ENCODE measurements around the gene PPME1. TPM values are rescaled to one million over a fixed set of nuclear protein-coding genes. Genes with fewer than 3 reads are reported as not detected.

The PPME1 gene
- total and polyA plus RNA-seq, 2 of the 4 experiments (the other 2 are of a cell fraction) = 42.3 to 89.5 TPM

DNA sequence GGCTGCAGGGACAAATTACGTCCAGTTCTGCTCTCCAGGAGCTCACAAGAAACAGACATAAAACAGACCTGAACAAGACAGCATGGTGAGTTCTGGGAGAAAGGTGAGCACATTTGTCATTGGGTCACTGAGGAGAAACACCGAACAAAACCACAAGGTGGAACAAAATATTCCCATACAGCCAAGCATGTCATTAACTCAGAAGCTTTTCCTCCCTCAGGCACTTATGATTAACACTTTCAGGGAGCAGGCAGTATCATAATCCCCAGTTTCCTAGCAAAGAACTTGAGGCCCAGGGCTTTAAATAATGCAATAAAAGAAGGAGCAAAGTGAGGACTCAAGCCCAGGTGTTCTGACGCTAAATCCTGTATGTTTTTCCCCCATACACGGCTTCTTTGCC, 97.4 kb downstream of the PPME1 start:
- in situ Hi-C loops (cut with MboI; ENCODE audit: low sequenced_read_pairs) = loop anchor here (10.0 kb wide), 1 partner anchor 56 kb away; no protein-coding TSS in a partner anchor
- dilution Hi-C loops (cut with HindIII; ENCODE audit: low sequenced_read_pairs, unreplicated experiment) = no loop called here

More for the DNA sequence above, 97.4 kb downstream of the PPME1 start:
- POLR2A ChIA-PET (ENCODE audit: unreplicated experiment) = no interaction called here
- Histone ChIP-seq H3K4me3 (ENCODE audit: insufficient read depth, low read depth, low read length) (no peak overlapping the region), H3K18ac (ENCODE audit: low read depth, low read length) (peak overlapping the region; percentile 52; the same call in 1 of the 2 replicates), H3K27me3 (ENCODE audit: control insufficient read depth, insufficient read depth, low read length) (no peaks in the 10 kb centered on the region), H3K56ac (ENCODE audit: extremely low read depth, insufficient read depth, low read length) (no peak overlapping the region), H2BK20ac (ENCODE audit: low read depth, low read length) (peak overlapping the region; percentile 50; the same call in 1 of the 2 replicates), H3K27ac (ENCODE audit: insufficient read depth, low read length) (peak overlapping the region; percentile 33; the same call in 1 of the 2 replicates), H3K9ac (ENCODE audit: low read depth, low read length) (no peak overlapping the region), H4K91ac (ENCODE audit: insufficient read depth, low read depth, low read length) (peak overlapping the region; percentile 33; the same call in 1 of the 2 replicates), H3K23ac (ENCODE audit: low read depth, low read length) (peak overlapping the region; percentile 19; the same call in 1 of the 2 replicates), H2BK5ac (ENCODE audit: low read depth, low read length, poor library complexity, severe bottlenecking) (peak overlapping the region; percentile 76), H2AFZ (replicated peaks; ENCODE audit: low read length, poor library complexity) (no peak overlapping the region), H4K8ac (ENCODE audit: low read depth in 2 of 2, low read length in 2 of 2) (0 out of 4 replicates have a peak overlapping the region, but pooled peaks of 1 of the 2 experiments have one; percentile 36), H3K36me3 (ENCODE audit: control insufficient read depth, insufficient read depth, low read length) (peaks cover 22% of the 10 kb centered on the region), H3K9me1 (ENCODE audit: insufficient read depth, low read length) (peaks cover 18% of the 10 kb centered on the region; the same call in 1 of the 2 replicates), H4K20me1 (ENCODE audit: insufficient read depth, low read length) (no peaks in the 10 kb centered on the region), H2BK120ac (ENCODE audit: low read depth, low read length) (peak overlapping the region; percentile 75; the same call in 1 of the 2 replicates), H2AK5ac (ENCODE audit: low read depth, low read length) (no peak overlapping the region), H3K79me1 (ENCODE audit: low read depth in 1 of 2, low read length in 2 of 2) (no peaks in the 10 kb centered on the region), H3K14ac (replicated peaks; ENCODE audit: low read depth, low read length) (peak overlapping the region; percentile 5), H3K4me1 (ENCODE audit: control insufficient read depth, insufficient read depth, low read length) (peaks cover 12% of the 10 kb centered on the region), H4K5ac (ENCODE audit: low read depth, low read length) (peak overlapping the region; percentile 28), H3K4ac (ENCODE audit: low read depth, low read length) (peak overlapping the region; percentile 34; the same call in 1 of the 2 replicates), H3K4me2 (ENCODE audit: low read depth, low read length) (no peak overlapping the region), H3K9me3 (ENCODE audit: control insufficient read depth, insufficient read depth, low read length) (no peaks in the 10 kb centered on the region), H2AK9ac (replicated peaks; ENCODE audit: low read depth, low read length, poor library complexity) (no peak overlapping the region), H2BK15ac (ENCODE audit: low read depth, low read length) (peak overlapping the region; percentile 22; the same call in 2 of the 3 replicates)
- CTCF ChIA-PET = interaction anchor here (1.0 kb wide), 1 partner anchor 181 kb away, joined by 3 read pairs; no protein-coding TSS in a partner anchor
- ATAC-seq (ENCODE audit: low read depth) (no peak), DNase-seq (no peak)
- no peak for TF ChIP-seq CEBPB (IDR thresholded peaks at IDR 0.05; ENCODE audit: low read depth, low read length)
- no peak for TF ChIP-seq SMC3 (IDR thresholded peaks at IDR 0.05; ENCODE audit: low read depth, low read length)
- TF ChIP-seq MAZ (IDR thresholded peaks at IDR 0.05; ENCODE audit: borderline replicate concordance, low read depth, low read length) = no peak
- TF ChIP-seq MXI1 (IDR thresholded peaks at IDR 0.05; ENCODE audit: borderline replicate concordance, low read depth, low read length) = no peak
- TF ChIP-seq, protein P1, sequence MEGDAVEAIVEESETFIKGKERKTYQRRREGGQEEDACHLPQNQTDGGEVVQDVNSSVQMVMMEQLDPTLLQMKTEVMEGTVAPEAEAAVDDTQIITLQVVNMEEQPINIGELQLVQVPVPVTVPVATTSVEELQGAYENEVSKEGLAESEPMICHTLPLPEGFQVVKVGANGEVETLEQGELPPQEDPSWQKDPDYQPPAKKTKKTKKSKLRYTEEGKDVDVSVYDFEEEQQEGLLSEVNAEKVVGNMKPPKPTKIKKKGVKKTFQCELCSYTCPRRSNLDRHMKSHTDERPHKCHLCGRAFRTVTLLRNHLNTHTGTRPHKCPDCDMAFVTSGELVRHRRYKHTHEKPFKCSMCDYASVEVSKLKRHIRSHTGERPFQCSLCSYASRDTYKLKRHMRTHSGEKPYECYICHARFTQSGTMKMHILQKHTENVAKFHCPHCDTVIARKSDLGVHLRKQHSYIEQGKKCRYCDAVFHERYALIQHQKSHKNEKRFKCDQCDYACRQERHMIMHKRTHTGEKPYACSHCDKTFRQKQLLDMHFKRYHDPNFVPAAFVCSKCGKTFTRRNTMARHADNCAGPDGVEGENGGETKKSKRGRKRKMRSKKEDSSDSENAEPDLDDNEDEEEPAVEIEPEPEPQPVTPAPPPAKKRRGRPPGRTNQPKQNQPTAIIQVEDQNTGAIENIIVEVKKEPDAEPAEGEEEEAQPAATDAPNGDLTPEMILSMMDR (conservative IDR thresholded peaks at IDR 0.05; ENCODE audit: low read depth, low read length) = no peak
- TF ChIP-seq NFE2L2 (IDR thresholded peaks at IDR 0.05; ENCODE audit: low read depth, low read length) = no peak
- TF ChIP-seq BHLHE40 (IDR thresholded peaks at IDR 0.05; ENCODE audit: low read depth, low read length) = no peak
- TF ChIP-seq FOS (IDR thresholded peaks at IDR 0.05; ENCODE audit: low read depth, low read length) = no peak
- TF ChIP-seq MAFK (IDR thresholded peaks at IDR 0.05; ENCODE audit: low read depth, low read length) = no peak
- intact Hi-C loops (cut with micrococcal nuclease) = no loop called here
- 87% methylated on average over 2 of the region's 4 CpGs; no CpG with 5 or more reads in 1 of the 2 experiments for WGBS, 2 experiments (ENCODE audit: extremely low coverage in 2 of 2, insufficient read length in 1 of 2)
- BruUV-seq (replicated peaks) = no TSS peak
